NCI-H1092 treated with DMSO at 0.1 percent for 48 hours (cell line): ENCODE data around the gene ZNF222.

Experiments
- DNase-seq: peaks from one replicate; lab custom pipeline; 2025; lab: John Stamatoyannopoulos, UW

The ZNF222 gene

DNA sequence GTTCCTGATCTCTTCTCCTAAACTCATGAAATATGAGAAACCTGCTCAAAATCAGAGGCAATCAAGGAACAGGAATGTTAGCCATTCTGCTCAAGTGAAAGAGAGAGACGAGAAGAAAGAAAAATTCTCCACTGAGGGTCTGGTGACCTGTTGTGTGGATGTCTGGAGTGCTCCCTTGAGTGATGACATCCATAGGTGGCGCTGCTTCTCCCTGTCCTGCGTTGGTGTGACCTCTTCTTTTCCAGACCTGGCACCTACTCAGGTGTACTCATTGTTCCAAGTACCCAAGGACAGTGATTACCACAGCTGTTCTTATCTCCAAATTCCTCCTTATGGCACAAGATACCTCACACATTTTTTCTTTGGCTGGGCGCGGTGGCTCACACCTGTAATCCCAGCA, 30.7 kb downstream of the ZNF222 start:
- no peak for DNase-seq

DNA sequence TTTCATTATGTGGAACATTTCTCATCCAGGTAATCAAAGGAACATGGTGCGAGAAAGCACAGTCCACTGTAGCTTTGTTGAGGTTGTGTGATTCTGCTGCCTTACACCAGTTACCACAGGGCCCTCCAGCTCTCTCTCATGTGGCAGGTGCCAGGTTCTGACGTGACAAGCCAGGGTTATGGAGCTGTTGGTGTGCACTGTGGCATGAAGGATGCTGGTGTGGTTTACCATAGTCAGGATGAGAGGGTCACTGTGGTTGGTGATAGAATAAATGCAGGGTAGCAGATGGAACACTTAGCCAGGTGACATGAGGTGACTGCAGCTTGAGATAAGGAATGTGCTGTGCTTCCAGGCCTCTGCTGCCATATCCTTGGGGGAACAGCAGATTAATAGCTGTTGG, 34.0 kb downstream of the ZNF222 start:
- no peak for DNase-seq

DNA sequence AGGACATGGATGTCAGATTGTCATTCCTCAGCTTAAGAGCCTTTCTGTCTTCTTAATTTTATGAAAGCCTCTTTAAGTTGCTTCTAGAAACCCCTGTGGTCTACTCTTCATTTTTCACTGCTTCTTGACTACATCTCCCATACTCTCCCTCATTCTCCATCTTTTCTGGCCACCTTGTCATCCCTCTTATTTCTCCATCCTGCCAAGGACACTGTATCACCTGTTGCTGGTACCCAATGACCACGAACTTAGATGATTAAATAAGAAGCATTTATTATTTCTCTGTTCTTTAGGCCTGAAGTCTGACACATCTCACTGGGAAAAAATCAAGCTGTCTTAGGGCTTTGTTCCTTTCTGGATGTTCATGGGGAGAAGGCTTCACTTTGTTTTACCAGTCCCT, 35.9 kb downstream of the ZNF222 start:
- no peak for DNase-seq

DNA sequence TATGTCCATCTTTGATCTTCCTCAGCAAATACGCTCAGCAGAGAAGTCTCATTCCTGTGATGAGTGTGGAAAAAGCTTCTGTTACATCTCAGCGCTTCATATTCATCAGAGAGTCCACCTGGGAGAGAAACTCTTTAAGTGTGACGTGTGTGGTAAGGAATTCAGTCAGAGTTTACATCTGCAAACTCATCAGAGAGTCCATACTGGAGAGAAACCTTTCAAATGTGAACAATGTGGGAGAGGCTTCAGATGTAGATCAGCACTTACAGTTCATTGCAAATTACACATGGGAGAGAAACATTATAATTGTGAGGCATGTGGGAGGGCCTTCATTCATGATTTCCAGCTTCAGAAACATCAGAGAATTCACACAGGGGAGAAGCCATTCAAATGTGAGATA, 41.1 kb downstream of the ZNF222 start:
- DNase-seq: no peak

DNA sequence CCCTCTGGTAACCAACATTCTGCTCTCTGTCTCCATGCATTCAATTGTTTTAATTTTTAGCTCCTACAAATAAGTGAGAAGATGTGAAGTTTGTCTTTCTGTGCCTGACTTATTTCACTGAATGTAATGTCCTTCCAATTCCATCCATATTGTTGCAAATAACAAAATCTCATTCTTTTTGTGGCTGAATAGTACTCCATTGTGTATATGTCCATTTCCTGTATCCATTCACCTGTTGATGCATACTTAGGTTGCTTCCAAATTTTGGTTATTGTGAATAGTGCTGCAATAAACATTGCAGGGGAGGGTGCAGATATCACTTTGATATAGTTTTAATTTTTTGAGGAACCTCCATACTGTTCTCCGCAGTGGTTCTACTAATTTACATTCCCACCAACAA, 44.2 kb downstream of the ZNF222 start:
- DNase-seq: no peak

DNA sequence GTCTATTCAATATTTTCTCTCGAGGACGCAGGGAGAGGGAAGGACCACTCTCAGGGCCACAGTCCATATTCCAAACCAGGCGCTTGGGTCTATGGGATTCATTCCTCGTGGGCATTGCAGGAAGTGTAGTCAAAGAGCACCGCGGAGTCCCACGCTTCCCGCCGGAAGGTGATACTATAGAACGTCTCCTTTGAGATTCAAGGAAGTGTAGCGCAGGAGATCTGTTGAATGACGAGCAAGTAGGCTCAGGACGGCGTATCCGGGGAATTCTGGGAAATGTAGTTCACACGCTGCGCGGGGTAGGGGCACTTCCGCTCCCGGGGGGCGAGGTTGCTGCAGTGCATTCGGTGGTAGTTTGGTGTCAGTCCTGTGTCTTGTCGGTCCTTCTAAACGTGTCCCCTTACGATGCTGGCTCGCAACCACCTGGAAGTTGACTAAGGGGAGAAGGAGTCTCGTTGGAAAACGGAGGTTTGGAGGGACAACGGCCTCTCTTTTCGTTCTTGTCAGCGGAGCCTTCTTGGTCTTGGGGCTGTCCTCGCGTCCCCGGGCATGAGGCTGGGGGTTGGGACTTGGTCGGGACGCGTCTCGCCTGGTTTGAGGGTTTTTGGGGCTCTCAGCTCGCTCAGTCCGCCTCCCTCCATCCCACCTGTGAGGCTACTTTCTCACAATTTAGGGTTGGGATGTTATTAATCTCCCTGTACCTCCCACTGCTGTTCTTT, 46.8 kb downstream of the ZNF222 start, which contains the start of gene ZNF284:
Gene ZNF284 (plus strand): TSS at position 336 of the 719 bp plus-strand sequence. CDS start 4,231 bp downstream, outside the sequence.
- DNase-seq: peak; percentile 65

DNA sequence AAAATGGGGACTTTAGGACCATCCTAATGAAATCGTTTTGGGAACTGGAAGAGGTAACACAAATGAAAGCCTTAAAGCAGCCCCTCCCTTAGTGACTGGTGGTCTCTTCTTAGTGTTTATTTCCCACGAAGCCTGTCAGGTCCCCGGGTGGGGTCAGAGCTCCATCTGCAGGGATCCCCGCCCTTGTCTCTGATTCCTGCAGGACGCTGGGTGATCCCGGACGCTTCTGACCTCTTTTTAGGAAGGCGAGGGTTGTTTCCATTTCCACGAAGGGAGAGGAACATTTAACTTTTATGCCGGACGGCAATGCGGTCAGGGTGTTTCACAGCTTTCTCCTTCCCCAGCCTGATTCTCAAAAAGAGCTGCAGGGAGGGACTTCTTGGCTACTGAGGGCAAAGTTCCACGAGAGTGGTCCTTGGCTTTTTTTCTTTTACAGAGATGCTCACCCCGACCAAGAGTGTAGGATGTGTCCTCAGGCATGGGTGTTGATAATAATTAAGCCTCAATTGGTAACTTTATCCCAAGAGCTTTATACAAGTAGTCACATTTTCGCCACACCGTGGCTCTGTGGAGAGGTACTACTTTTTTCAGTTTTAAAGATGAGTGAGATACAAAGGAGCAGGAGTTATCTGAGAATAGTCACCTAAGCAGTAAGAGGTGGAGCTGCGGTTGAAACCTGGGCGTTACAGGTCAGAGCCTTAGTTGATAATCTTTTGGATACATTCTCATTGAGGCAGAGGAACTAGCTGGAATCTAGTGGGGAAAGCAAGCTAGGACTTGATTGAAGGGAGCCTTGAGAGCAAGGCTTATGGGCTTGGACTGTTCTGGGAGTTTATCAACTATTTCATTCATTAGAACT, 47.6 kb downstream of the ZNF222 start:
- no peak for DNase-seq

DNA sequence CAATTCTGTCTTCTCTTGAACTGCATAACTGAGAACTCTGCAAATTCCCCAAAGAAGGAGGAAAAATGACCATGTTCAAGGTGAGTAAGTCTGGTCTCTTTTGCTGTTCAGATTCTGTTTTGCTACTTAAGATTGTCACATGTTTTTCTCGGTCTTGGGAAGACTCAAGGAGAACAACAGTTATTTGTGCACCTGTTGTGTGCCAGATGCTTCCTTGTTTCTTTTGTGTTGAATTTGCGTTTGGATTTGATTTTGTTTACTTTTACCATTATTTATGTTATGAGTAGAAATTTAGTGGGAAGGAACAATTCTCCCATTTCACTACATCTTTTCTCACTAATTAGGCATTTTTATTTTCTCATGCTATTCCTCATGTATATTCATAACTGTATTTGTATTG, 51.1 kb downstream of the ZNF222 start:
- DNase-seq: no peak
